Caco-2 (cell line): Measurements from ENCODE around the gene LARP4B. TPM values are rescaled to one million over a fixed set of nuclear protein-coding genes. Genes with fewer than 3 reads are reported as not detected.

Experiments used
- BruUV-seq: library from RNA; stranded (reverse); fragments of 400-500 nt; replicated peaks from 2 replicates; lab custom pipeline; 2021; lab: Mats Ljungman, UMichigan
- CTCF ChIA-PET: fragments of 300-600 bp; sonication (Branson Sonifier 250); formaldehyde crosslinking; loops from one replicate; lab custom pipeline; 2022; ENCODE audit warnings: antibody characterized with exemption; lab: Charles Lee
- POLR2A ChIA-PET: fragments of 300-600 bp; sonication (Branson Sonifier 250); formaldehyde crosslinking; loops from one replicate; lab custom pipeline; 2022; ENCODE audit warnings: antibody characterized with exemption; lab: Charles Lee
- DNase-seq, 2 experiments: peaks; one replicate each; pipeline versions ENCODE4 v3.0.0 to v3.0.0-alpha.2; 2020 to 2022
- H3K27me3 ChIP-seq: replicated peaks from 2 replicates; pipeline ENCODE4 v1.6.0; 2011; ENCODE audit warnings: low read length; ENCODE audit not compliant: control insufficient read depth, insufficient read depth
- H3K36me3 ChIP-seq: 2 replicates; pipeline ENCODE4 v1.5.1; 2011; ENCODE audit warnings: low read length; ENCODE audit not compliant: control insufficient read depth, insufficient read depth
- H3K4me1 ChIP-seq: fragments of 250-450 bp; sonication (Bioruptor Pico); 2 replicates; pipeline ENCODE4 v1.5.1; 2020; ENCODE audit warnings: mild to moderate bottlenecking
- H3K4me3 ChIP-seq: 2 replicates; pipeline ENCODE4 v1.5.1; 2011; ENCODE audit warnings: low read depth, mild to moderate bottlenecking, control low read depth, low read length
- H3K9me3 ChIP-seq: fragments of 250-450 bp; sonication (Bioruptor Pico); 2 replicates; pipeline ENCODE4 v1.5.1; 2020; ENCODE audit warnings: mild to moderate bottlenecking, moderate library complexity
- H3K27ac Mint-ChIP-seq: one replicate; pipeline ENCODE4 v1.8.0; 2022; ENCODE audit warnings: mixed read lengths; ENCODE audit not compliant: unreplicated experiment
- H3K27me3 Mint-ChIP-seq: one replicate; pipeline ENCODE4 v1.8.0; 2022; ENCODE audit warnings: mixed read lengths; ENCODE audit not compliant: insufficient read depth, unreplicated experiment
- H3K36me3 Mint-ChIP-seq: one replicate; pipeline ENCODE4 v1.8.0; 2022; ENCODE audit warnings: mild to moderate bottlenecking, mixed read lengths; ENCODE audit not compliant: insufficient read depth, unreplicated experiment
- H3K4me1 Mint-ChIP-seq: one replicate; pipeline ENCODE4 v1.8.0; 2022; ENCODE audit warnings: low read depth, mixed read lengths; ENCODE audit not compliant: unreplicated experiment
- H3K4me3 Mint-ChIP-seq: one replicate; pipeline ENCODE4 v1.8.0; 2022; ENCODE audit warnings: mild to moderate bottlenecking, moderate library complexity, mixed read lengths; ENCODE audit not compliant: unreplicated experiment
- H3K9me3 Mint-ChIP-seq: one replicate; pipeline ENCODE4 v1.8.0; 2022; ENCODE audit warnings: mixed read lengths; ENCODE audit not compliant: unreplicated experiment
- intact Hi-C: fragments of 100-400 bp; cut with micrococcal nuclease; formaldehyde crosslinking; loops from one replicate; pipeline ENCODE4 v1.10.0; 2022; ENCODE audit not compliant: unreplicated experiment
- total RNA-seq: library from RNA; stranded (reverse); gene quantifications from 2 replicates; pipeline ENCODE4 v1.2.3, GENCODE V29; 2022
- TF ChIP-seq, protein P1 (sequence below), 2 experiments: fragments of 200-600 bp in 1 of 2; IDR thresholded peaks; 1 replicate in 1 of 2; 2 replicates in 1 of 2; pipeline versions ENCODE4 v1.5.1 to v1.8.0; 2011 to 2022; ENCODE audit warnings: antibody characterized with exemption in 1 of 2, control low read depth in 1 of 2, inconsistent platforms in 1 of 2, low read depth in 1 of 2, low read length in 1 of 2, mild to moderate bottlenecking in 1 of 2, moderate library complexity in 1 of 2; ENCODE audit not compliant: insufficient read depth in 1 of 2, severe bottlenecking in 1 of 2, unreplicated experiment in 1 of 2

LARP4B gene
- total RNA-seq, 1 experiment from 2014 or later, result 235 TPM

DNA sequence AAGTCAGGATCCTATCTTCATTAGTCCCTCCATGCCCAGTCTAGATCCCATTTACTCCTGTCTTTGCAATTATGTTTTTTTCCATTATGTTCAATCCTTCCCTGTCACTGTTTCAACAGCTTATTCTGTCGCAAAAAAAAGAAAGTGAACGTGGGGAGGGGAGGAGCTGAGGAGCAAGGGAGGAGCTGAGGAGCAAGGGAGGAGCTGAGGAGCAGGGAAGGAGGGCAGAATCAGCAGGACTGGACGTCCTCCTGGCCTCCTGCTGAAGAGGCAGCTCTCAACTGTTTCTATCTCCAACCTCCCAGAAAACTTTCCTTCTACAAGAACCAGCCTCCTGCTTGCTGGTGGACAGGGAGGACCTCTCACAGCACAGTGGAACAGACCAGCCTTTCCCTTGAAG lies 26.0 kb downstream of the LARP4B start:
- intact Hi-C loops, result no loop called here
- no peak overlapping the region for H3K4me3 ChIP-seq
- peaks cover 6% of the 10 kb centered on the region; the same call in 1 of the 2 replicates for H3K36me3 ChIP-seq
- H3K27me3 Mint-ChIP-seq, result no peaks in the 10 kb centered on the region
- no TSS peak for BruUV-seq
- no peaks in the 10 kb centered on the region for H3K9me3 Mint-ChIP-seq
- H3K36me3 Mint-ChIP-seq, result peaks cover 95% of the 10 kb centered on the region
- no peaks in the 10 kb centered on the region for H3K4me1 ChIP-seq
- H3K4me1 Mint-ChIP-seq, result peaks cover 8% of the 10 kb centered on the region
- ChIA-PET CTCF (no interaction called here), POLR2A (interaction anchor here (0.6 kb wide), 1 partner anchor 123 kb away, joined by 3 read pairs; no protein-coding TSS in a partner anchor)
- no peak overlapping the region for H3K27ac Mint-ChIP-seq
- DNase-seq, result no peak
- no peaks in the 10 kb centered on the region for H3K27me3 ChIP-seq
- no peak overlapping the region for H3K4me3 Mint-ChIP-seq
- no peaks in the 10 kb centered on the region for H3K9me3 ChIP-seq
- TF ChIP-seq, protein P1, sequence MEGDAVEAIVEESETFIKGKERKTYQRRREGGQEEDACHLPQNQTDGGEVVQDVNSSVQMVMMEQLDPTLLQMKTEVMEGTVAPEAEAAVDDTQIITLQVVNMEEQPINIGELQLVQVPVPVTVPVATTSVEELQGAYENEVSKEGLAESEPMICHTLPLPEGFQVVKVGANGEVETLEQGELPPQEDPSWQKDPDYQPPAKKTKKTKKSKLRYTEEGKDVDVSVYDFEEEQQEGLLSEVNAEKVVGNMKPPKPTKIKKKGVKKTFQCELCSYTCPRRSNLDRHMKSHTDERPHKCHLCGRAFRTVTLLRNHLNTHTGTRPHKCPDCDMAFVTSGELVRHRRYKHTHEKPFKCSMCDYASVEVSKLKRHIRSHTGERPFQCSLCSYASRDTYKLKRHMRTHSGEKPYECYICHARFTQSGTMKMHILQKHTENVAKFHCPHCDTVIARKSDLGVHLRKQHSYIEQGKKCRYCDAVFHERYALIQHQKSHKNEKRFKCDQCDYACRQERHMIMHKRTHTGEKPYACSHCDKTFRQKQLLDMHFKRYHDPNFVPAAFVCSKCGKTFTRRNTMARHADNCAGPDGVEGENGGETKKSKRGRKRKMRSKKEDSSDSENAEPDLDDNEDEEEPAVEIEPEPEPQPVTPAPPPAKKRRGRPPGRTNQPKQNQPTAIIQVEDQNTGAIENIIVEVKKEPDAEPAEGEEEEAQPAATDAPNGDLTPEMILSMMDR (IDR thresholded peaks at IDR 0.05; ENCODE audit: insufficient read depth in 1 of 2, low read depth in 1 of 2, low read length in 1 of 2, severe bottlenecking in 1 of 2, unreplicated experiment in 1 of 2), result no peak

DNA sequence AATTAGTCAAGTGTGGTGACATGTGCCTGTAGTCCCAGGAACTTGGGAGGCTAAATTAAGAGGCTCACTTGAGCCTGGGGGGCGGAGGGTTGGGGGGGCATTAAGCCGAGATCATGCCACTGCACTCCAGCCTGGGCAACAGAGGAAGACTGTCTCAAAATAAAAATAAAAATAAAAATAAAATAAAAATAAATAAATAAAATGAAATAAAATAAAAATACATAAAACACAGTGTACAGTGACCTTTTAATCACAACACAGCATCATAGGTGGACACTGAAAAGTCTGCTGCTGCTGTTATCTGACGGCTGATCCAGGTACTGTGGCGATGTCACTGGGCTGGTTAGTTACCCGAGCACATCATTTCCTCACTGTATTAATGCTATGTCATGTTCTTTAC lies 27.1 kb downstream of the LARP4B start:
- H3K36me3 Mint-ChIP-seq, result peaks cover 87% of the 10 kb centered on the region
- Histone ChIP-seq H3K4me3 (no peak overlapping the region), H3K36me3 (peaks cover 6% of the 10 kb centered on the region; the same call in 1 of the 2 replicates), H3K4me1 (no peaks in the 10 kb centered on the region), H3K9me3 (no peaks in the 10 kb centered on the region), H3K27me3 (no peaks in the 10 kb centered on the region)
- POLR2A ChIA-PET, result no interaction called here
- H3K27me3 Mint-ChIP-seq, result no peaks in the 10 kb centered on the region
- CTCF ChIA-PET, result no interaction called here
- no peak for DNase-seq
- no peak overlapping the region for H3K4me3 Mint-ChIP-seq
- intact Hi-C loops, result no loop called here
- no TSS peak for BruUV-seq
- H3K9me3 Mint-ChIP-seq, result no peaks in the 10 kb centered on the region
- H3K4me1 Mint-ChIP-seq, result no peaks in the 10 kb centered on the region
- TF ChIP-seq, protein P1 (IDR thresholded peaks at IDR 0.05; ENCODE audit: insufficient read depth in 1 of 2, low read depth in 1 of 2, low read length in 1 of 2, severe bottlenecking in 1 of 2, unreplicated experiment in 1 of 2), result no peak
- H3K27ac Mint-ChIP-seq, result no peak overlapping the region

DNA sequence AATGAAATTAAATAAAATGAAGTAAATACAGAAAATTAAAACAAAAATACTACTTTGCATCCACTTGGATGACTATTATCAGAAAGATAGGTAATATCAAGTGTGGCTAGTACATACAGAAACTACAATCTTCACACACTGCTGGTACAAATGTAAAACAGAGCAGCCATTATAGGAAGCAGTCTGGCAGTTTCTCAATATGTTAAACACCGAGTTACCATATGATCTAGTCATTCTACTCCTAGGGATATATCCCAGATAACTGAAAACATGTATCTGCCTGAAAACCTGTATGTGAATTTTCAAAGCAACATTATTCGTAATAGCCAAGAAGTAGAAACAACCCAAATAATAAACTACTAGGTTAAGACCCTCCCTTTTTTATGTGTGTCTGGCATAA lies 33.4 kb downstream of the LARP4B start:
- no peak overlapping the region for H3K4me3 ChIP-seq
- POLR2A ChIA-PET, result no interaction called here
- H3K9me3 ChIP-seq, result no peaks in the 10 kb centered on the region
- CTCF ChIA-PET, result no interaction called here
- Mint-ChIP-seq H3K4me3 (no peak overlapping the region), H3K27ac (no peak overlapping the region), H3K4me1 (peaks cover 28% of the 10 kb centered on the region), H3K9me3 (no peaks in the 10 kb centered on the region), H3K36me3 (peaks cover 57% of the 10 kb centered on the region), H3K27me3 (no peaks in the 10 kb centered on the region)
- DNase-seq, result no peak
- intact Hi-C loops, result no loop called here
- H3K4me1 ChIP-seq, result peaks cover 6% of the 10 kb centered on the region; the same call in 1 of the 2 replicates
- no TSS peak for BruUV-seq
- H3K36me3 ChIP-seq, result 0 out of 2 replicates have a peak, but pooled peaks cover 1% of the 10 kb centered on the region
- TF ChIP-seq, protein P1 (IDR thresholded peaks at IDR 0.05; ENCODE audit: insufficient read depth in 1 of 2, low read depth in 1 of 2, low read length in 1 of 2, severe bottlenecking in 1 of 2, unreplicated experiment in 1 of 2), result no peak
- H3K27me3 ChIP-seq, result no peaks in the 10 kb centered on the region
